ENCODE results near the gene TXNRD2. TPM values are rescaled to one million over a fixed set of nuclear protein-coding genes. Genes with fewer than 3 reads are reported as not detected.

Gene TXNRD2
- 19.2 and 19.3 TPM in 2 replicates for total RNA-seq

GRCh38 chr22:19941365-19942082 is at the start of gene TXNRD2, which contains the start of gene COMT:
Gene TXNRD2, minus strand, starts transcription at chr22:19941818. Its CDS starts 15 bp downstream, at chr22:19941803.
Gene COMT, plus strand, starts transcription at chr22:19941772. Its CDS starts 20,755 bp downstream, at chr22:19962527.

GRCh38 chr22:19854778-19855503 is 86.7 kb downstream of the TXNRD2 start, which contains the start of the genes GNB1L and RTL10:
Gene GNB1L, minus strand, starts transcription at chr22:19854874. Its CDS starts 33,519 bp downstream, at chr22:19821355.
Gene RTL10, minus strand, starts transcription at chr22:19854874. Its CDS starts 2,613 bp downstream, at chr22:19852261.

Other genes with a start within 250 kb of the TXNRD2 start
- gene SEPTIN5, start 227.3 kb downstream of the TXNRD2 start, total RNA-seq, result 54.0 and 57.5 TPM in 2 replicates
- 4.3 and 5.9 TPM in 2 replicates for gene GP1BB, start 218.3 kb downstream of the TXNRD2 start, total RNA-seq
- 0.23 TPM in 1 of 2 replicates, not detected in the other for gene TBX1, start 181.0 kb downstream of the TXNRD2 start, total RNA-seq
- 7.9 TPM in 2 replicates for gene GNB1L, start 86.9 kb downstream of the TXNRD2 start, total RNA-seq
- gene RTL10, start 86.9 kb downstream of the TXNRD2 start, total RNA-seq, result 13.3 and 16.4 TPM in 2 replicates
- 359 and 409 TPM in 2 replicates for gene COMT, start within 50 bp of the TXNRD2 start, total RNA-seq
- gene ARVCF, start 75.0 kb upstream of the TXNRD2 start, total RNA-seq, result 8.5 and 30.1 TPM in 2 replicates
- gene TANGO2, start 79.3 kb upstream of the TXNRD2 start, total RNA-seq, result 59.6 and 80.3 TPM in 2 replicates
- gene DGCR8, start 138.4 kb upstream of the TXNRD2 start, total RNA-seq, result 27.7 and 38.1 TPM in 2 replicates
- 76.2 and 79.3 TPM in 2 replicates for gene RANBP1, start 174.3 kb upstream of the TXNRD2 start, total RNA-seq
- 44.6 and 63.3 TPM in 2 replicates for gene TRMT2A, start 175.4 kb upstream of the TXNRD2 start, total RNA-seq
- gene ZDHHC8, start 190.0 kb upstream of the TXNRD2 start, total RNA-seq, result 17.7 and 46.3 TPM in 2 replicates
- gene CCDC188, start 209.2 kb upstream of the TXNRD2 start, total RNA-seq, result 1.2 and 2.7 TPM in 2 replicates